HG03135 (cell line): ENCODE measurements around the gene SUMO2.
"Not testable (repeated sequence)": the region's sequence is repeated elsewhere in the genome, so short reads cannot be mapped to it uniquely, and the experiment has no call there.

Experiments used
- ATAC-seq: cut with Tn5 transposase; IDR thresholded peaks from one replicate; pipeline ENCODE4 v1.9.1; 2021; ENCODE audit warnings: mild to moderate bottlenecking, moderate library complexity; ENCODE audit not compliant: unreplicated experiment

Gene SUMO2

GRCh38 chr17:75146592-75146991 lies 36.2 kb downstream of the SUMO2 start:
- ATAC-seq = no peak

DNA sequence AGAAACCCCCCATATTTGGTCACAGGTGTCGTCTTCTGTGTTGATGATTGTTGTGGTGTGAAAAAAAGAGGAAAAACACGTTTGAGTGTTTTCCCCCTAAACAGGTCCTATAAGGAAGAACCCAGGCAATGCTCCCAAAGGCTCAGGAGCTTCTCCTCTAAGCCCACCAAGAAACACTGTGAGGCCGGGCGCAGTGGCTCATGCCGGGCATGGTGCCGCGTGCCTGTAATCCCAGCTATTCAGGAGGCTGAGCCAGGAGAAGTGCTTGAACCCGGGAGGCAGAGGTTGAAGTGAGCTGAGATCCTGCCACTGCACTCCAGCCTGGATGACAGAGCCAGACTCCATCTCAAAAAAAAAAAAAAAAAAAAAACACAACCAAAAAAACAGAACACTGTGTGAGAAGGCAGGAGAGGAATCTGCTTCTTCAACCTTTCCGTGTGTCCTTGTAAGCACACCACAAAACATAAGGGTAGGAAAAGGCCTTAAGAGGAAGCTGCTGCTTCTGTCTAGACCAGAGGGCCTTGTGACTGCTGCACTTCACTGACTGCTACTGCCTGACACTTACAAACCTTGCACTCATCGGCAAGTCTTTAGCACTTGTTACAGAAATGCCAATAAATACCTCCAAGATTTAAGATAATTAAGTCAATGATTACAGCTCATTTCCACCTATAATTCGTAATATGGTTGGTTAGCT lies 37.8 kb downstream of the SUMO2 start:
- no peak for ATAC-seq

GRCh38 chr17:75142236-75142971 lies 40.4 kb downstream of the SUMO2 start:
- no peak for ATAC-seq

DNA sequence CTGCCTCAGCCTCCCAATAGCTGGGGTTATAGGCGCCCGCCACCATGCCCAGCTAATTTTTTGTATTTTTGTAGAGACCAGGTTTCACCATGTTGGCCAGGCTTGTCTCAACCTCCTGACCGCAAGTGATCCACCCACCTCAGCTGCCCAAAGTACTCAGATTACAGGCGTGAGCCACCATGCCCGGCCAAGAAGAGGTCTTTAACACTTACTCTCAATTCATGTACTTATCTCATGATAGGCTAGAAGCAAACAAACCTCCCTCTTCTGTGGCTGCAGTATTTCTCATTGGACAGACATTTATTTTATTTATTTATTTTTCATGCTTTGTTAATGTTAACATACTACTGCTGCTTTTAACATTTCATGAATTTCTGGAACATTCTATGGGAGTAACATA lies 44.2 kb downstream of the SUMO2 start:
- no peak for ATAC-seq

GRCh38 chr17:75137762-75138161 lies 45.0 kb downstream of the SUMO2 start:
- ATAC-seq = not testable (repeated sequence)

- no peak for ATAC-seq
Measured at GRCh38 chr17:75135946-75136345, 46.8 kb downstream of the SUMO2 start.

GRCh38 chr17:75135452-75135851 lies 47.3 kb downstream of the SUMO2 start:
- no peak for ATAC-seq

GRCh38 chr17:75133607-75134347 lies 49.0 kb downstream of the SUMO2 start:
- ATAC-seq = not testable (repeated sequence)

GRCh38 chr17:75133001-75133400 lies 49.8 kb downstream of the SUMO2 start:
- no peak for ATAC-seq

DNA sequence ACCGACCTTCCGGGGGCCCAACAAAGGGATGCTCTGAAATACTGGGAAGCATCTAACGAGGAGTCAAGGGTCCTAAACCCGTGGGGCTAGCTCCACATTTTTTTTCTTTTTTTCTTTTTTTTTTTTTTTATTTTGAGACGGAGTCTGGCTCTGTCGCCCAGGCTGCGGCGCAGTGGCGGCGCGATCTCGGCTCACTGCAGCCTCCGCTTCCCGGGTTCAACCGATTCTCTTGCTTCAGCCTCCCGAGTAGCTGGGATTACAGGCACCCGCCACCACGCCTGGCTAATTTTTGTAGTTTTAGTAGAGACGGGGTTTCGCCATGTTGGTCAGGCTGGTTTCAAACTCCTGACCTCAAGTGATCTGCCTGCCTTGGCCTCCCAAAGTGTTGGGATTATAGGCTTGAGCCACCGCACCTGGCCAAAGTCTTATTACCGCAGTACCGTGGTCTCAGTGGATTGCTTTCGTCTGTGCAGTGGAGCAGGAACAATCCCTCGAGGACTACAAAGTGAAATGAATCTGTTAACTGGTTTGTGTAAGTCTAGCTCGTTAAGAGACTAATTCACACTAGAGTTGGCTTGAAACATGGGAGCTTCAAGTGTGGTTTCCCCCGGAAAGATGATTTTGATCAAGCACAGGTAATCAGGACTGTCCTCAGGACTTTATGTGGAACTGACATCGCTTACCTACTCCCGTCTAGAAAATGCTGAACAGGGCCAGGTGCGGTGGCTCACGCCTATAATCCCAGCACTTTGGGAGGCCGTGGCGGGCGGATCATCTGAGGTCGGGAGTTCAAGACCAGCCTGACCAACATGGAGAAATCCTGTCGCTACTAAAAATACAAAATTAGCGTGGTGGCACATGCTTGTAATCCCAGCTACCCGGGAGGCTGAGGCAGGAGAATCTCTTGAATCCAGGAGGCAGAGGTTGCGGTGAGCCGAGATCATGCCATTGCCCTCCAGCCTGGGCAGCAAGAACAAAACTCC lies 50.5 kb downstream of the SUMO2 start:
- not testable (repeated sequence) for ATAC-seq

DNA sequence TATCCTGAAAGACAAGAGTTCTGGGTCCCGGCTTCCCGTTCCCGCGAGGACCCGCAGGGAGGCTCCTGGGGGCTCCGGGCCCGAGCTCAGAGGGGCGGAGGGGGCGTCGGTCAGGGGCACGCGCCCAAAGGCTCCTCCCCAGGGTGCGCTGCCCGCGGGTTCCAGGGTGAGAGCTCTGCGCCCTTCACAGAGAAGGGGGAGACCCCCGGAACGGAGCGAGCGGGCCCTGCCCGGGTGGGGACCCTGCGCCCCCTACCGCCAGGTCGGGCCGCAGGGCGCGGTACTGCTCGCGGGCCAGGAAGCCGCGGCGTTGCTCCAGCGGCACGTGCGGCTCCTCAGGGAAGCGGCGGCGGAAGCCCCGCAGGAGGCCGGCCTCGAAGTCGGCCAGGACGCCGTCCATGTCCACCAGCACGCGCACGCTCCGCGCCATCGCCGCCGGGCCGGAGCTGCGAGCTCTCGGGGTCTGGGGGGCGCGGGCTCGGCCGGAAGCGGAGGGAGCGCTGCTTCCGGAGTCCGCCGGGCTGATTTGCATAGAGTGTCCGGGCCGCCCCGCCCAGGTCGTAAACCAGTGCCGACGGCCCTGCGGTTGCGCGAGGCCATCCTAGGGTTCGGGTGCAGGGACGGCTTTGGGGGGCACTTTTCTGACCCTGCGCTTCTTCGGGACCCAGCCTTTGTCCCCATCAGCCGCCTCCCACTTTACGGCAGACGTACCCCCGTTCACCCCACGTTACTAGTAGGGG lies 51.3 kb downstream of the SUMO2 start, which contains the start of gene NT5C:
TSS of gene NT5C (minus strand) at position 465 of the 740 bp plus-strand sequence. CDS start at position 430, 35 bp downstream.
- ATAC-seq = peak; percentile 75

- ATAC-seq = peak; percentile 13
Measured at GRCh38 chr17:75130632-75131277, 52.0 kb downstream of the SUMO2 start.

DNA sequence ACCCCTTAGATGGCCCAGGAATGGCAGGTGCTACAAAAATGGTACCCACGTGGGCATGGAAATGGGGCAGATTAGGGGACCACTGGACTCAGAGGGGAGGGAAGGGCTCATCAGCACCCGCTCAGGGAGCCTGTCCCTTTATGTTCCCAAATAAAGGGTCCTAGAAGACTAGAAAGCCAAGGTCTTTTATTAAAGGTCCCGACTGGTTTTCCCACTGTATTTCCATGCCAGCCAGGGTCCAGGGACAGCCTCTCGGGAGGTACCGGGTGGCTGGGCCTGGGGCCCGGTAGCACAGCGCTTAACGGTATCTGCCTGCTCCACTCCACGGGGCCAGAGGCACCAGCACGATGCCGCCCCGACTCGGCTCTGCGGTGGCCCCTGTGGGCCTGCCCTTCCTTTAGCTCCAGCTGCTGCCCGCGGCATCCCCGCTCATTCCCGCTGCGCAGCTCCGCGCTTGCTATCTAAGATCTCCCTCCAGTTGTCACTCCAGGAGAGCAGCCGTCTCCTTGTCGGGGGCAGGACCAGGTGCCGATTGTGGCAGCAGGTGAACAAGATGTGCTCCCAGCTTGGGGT lies 52.6 kb downstream of the SUMO2 start:
- no peak for ATAC-seq

DNA sequence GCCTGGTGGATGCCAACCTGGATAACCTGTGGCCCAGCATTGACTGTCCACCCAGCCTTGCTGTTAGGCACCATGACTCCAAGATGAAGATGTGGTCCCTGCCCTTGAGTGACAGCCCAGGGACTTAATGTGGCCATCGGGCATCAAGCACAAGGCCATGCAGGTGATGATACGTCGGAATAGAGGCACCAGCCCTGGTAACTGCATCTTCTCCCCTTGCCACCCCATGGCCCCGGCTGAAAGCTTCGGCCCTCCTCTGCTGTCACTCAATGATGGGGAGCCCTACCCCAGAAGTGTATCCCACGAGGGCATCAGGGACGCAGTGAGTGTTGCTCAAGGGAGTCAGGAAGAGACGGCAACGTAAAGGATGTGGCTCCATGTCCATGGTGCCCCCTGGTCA lies 53.2 kb downstream of the SUMO2 start:
- ATAC-seq = no peak

DNA sequence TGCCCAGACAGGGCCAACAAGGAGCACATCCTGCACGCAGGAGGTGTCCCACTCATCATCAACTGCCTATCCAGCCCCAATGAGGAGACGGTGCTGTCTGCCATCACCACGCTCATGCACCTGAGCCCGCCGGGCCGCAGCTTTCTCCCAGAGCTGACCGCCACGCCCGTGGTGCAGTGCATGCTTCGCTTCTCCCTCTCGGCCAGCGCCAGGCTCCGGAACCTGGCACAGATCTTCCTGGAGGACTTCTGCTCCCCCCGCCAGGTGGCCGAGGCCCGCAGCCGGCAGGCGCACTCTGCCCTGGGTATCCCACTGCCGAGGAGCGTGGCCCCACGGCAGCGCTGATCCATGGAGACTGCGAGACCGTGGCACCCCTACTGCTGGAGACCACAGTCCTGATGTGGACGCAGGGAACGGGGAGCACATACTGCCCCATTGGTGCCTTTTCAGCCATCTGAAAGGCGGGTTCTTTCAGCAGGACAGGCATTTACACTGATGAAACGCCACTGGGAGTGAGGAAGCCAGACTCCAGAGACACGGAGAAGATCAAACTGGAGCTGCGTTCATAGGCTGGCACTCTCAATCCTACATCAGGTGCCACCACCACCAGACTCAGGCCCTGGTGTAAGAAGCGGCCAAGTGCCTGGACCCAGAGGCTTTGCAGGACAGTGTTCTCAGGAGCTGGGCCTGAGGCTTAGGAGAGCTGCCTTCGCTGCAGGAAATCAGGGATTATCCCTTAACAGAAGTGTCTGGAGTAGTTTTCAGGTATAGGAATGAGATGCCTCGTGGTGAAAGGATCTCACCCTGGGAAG lies 53.9 kb downstream of the SUMO2 start:
- no peak for ATAC-seq

GRCh38 chr17:75127936-75128335 lies 54.8 kb downstream of the SUMO2 start:
- not testable (repeated sequence) for ATAC-seq

DNA sequence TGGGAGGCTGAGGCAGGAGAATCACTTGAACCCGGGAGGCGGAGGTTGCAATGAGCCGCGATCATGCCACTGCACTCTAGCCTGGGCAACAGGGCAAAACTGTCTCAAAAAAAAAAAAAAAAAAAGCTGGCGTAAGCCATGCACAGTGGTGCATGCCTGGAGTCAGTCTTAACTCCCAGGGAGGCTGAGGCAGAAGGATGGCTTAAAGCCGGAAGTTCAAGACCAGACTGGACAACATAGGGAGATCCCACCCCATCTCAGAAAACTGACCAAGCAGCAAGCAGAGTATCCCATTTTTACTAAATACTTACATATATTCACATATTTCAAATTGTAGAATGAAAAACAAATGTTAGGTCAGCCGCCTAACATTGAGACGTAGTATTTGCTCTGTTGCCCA lies 55.8 kb downstream of the SUMO2 start:
- no peak for ATAC-seq

- no peak for ATAC-seq
Measured at GRCh38 chr17:75125984-75126383, 56.8 kb downstream of the SUMO2 start.
